IPS-11a (cell line): ENCODE data around the gene MRPL9.
"Not testable (repeated sequence)": the region's sequence is repeated elsewhere in the genome, so short reads cannot be mapped to it uniquely, and the experiment has no call there.

Source experiments
- H3K4me3 ChIP-seq: one replicate; pipeline ENCODE4 v1.5.1; 2013; ENCODE audit warnings: low read depth, low read length, control low read depth

The MRPL9 gene

DNA sequence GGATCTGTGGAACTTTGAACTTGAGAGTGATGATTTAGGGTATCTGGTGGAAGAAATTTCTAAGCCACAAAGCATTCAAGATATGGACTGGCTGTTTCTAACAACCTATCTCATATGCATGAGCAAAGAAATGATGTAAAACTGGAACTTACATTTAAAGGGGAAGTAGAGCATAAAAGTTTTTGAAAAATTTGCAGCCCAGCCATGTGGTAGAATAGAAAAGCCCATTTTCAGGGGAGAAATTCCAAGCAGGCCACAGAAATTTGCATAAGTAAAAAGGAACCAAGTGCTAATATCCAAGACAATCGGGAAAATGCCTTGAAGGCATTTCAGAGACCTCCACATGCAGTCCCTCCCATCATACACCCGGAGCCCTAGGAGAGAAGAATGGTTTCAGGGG lies 26.3 kb downstream of the MRPL9 start:
- H3K4me3 ChIP-seq: no peak overlapping the region

- not testable (repeated sequence) for H3K4me3 ChIP-seq
Measured at GRCh38 chr1:151733995-151734394, 29.3 kb downstream of the MRPL9 start.

DNA sequence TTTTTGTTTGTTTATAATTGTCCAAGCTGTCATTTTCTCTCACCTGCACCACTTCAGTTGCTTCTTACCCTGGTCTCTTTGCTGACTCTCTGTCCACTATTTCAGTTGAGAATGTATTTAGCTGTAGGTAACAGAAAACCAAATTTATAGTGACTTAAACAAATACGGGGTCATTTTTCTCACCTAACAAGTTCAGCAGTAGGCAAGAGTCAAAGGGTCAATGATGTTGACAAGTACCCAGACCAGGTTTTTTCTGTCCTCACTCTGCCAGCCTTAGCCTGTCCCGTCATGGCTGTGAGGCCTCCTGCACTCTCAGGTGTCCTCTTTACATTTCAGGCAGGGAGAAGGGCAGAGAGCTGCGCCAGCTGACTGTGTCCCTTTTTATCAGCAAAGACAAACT lies 30.2 kb downstream of the MRPL9 start:
- H3K4me3 ChIP-seq: no peak overlapping the region

DNA sequence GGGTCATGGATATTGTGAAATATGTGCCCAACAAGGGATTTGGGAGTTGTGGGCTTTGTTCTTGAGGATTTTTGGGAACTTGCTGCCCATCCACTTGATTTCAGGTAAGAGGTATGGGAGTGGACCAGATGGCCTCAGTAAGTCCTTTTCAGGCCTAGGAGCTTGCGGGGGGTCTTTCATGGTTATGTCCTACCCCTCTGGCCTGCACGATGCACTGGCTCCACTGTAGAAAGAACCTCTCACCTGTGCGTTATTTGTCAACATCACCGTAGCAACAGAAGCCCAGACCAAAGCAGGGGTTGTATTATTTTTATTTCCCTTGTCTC lies 33.4 kb downstream of the MRPL9 start:
- H3K4me3 ChIP-seq: no peak overlapping the region

DNA sequence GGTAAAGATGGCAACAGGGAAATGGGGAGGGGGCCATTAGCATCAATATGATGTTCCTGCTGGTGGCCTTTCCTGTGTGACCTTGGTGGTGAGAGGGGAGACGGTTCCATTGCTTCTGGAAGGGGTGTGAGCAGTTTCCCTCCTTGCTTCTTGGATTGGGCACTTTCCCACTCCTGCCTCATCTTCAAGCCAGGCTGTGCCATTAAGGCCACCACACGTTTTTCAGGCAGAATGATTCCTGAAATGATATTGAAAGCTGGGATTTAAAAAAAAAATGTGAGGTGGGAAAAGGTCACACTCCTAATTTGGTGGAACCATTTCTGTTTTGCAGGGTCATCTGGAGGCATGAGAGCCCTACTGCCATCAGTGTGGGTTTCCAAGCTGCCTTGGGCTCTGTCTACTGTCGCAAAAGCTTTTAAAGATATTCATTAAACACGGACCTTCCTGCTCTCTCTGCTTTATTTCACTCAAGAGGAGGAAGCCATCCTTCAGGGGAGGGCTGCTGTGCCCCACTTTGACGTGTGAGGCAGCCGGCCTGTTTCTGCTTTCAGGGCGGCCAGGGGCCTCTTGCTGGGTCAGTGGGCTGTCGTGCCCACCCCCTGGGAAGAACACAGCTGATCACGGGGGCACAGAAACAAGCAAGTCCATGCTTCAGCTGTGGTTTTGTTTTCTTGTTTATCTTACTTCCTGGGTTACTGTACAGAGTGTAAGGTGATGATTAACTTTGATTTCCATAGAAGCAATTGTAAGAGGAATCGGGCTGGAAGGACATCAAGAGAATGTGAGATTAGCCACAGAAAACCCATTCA lies 33.9 kb downstream of the MRPL9 start:
- H3K4me3 ChIP-seq: no peak overlapping the region

GRCh38 chr1:151728151-151729054 lies 34.9 kb downstream of the MRPL9 start:
- no peak overlapping the region for H3K4me3 ChIP-seq

GRCh38 chr1:151723726-151724370 lies 39.4 kb downstream of the MRPL9 start:
- H3K4me3 ChIP-seq: no peak overlapping the region

DNA sequence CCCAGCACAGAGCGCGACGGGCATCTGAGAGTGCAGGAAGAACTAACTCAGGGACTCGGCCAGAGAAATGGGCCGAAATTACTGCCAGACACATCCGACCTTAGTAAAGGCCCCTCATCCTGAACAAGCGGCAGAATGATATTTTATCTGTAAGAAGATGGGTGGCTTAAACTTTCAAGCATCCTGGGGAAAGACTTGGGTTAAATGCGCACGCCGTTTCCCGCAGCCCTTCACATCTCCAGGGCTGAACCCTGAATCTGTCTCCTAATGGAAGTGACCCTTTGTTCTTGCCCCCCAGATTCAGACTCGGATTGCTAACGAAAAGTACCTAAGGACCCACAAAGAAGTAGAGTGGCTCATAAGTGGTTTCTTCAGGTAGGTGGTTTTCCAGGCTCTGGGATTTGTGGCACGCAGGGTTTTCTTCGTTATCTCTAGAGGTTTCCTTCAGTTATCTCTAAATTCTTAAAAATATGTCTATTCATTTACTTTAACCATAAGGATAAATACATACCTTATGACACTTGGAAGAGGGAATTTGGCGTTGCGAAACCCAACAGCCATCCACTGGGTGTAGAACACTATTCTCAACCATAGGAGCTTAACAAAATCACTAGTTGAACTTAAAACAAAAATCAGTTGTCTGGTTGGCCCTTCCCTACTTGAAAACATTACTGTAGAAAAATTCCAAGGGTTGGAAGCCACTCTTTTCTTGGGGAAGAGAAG lies 41.3 kb downstream of the MRPL9 start:
- peak overlapping the region; percentile 43 for H3K4me3 ChIP-seq

DNA sequence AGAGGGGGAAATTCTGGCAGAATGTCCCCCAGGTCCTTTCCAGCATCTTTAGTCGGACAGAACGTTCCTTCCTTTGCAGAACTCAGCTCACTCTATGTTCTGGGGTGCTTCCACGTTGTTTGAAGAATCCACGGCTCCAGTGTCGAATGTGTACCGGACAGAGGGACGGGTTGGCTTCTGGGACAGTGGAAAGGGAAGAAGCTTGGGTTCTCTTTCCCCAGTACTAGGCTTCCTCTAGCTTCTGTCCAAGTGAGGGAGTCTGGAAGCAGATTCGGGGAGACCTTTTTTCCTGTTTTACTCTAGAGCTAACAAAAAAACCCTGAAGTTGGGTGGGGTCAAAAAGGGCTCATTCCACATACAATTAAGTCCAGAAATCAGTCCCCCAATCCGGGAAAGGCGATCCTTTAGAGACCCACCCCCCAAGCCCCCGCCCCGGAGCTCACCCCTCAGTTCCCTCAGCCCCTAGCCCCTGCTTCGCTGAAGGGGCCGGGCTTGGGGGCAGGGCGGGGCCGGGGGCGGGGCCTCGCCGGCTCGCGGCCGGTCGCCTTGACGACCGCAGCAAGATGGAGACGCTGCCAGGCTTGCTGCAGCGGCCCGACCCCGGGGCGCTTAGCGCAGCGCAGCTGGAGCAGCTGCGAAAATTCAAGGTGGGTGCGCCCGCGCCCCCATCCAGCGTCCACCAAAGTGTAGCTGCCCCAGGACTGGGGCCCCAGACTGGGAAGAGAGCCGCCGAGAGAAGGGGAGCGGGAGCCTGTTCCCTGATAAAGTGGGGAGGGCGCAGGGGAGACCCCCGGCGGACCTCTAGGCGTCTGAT lies 42.1 kb downstream of the MRPL9 start, which contains the start of gene RIIAD1:
RIIAD1 (plus strand) TSS at position 549 of the 814 bp plus-strand sequence; CDS start at position 564, 15 bp downstream.
- peak within 1 kb of the TSS; percentile 43 for H3K4me3 ChIP-seq

GRCh38 chr1:151720554-151720953 lies 42.7 kb downstream of the MRPL9 start:
- H3K4me3 ChIP-seq: no peak overlapping the region

DNA sequence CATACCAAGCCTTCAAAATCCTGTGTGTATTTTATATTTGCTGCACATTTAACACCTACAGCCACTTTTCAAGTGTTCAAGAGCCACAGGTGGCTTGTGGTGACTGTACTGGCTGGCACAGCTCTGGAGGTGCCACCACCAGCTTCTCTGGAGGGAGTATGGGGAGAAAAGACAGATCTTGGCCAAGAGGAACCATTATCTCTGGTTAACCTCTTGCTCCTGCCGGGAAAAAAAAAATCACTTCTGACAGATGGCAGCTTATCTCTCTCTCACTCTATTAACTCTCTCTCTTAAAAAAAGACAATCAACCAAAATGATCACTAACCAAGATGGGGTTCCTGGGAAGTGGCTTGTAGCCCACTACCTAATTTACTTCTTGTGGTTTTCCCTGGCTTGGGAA lies 43.2 kb downstream of the MRPL9 start:
- H3K4me3 ChIP-seq: no peak overlapping the region

DNA sequence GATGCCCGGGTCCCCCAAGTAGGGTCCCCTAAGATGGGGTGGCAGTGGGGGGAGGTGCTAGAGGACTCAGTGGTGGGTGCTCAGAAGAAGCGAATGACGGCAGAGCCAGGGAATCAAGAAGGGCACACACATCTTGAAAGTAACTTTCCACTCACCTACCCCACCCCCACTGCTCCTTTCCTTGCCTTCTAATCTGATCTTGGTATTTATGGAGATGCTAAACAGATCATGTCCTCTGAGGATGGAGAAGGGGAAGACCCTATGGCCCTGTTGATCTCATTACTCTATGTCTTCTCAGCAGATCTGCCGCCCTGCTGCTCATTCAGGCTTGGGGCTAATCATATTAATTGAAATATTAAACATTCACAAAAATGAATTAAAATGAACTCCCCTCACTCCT lies 44.6 kb downstream of the MRPL9 start:
- no peak overlapping the region for H3K4me3 ChIP-seq

- H3K4me3 ChIP-seq: no peak overlapping the region
Measured at GRCh38 chr1:151718011-151718431, 45.3 kb downstream of the MRPL9 start.

- peak within 1 kb of the TSS; percentile 30 for H3K4me3 ChIP-seq
Measured at GRCh38 chr1:151716771-151717631, 46.3 kb downstream of the MRPL9 start, which contains the start of gene CELF3. Gene CELF3, minus strand, starts transcription at chr1:151716803. Its CDS starts 783 bp downstream, at chr1:151716020.

- peak overlapping the region; percentile 30 for H3K4me3 ChIP-seq
Measured at GRCh38 chr1:151716405-151716762, 46.9 kb downstream of the MRPL9 start.

DNA sequence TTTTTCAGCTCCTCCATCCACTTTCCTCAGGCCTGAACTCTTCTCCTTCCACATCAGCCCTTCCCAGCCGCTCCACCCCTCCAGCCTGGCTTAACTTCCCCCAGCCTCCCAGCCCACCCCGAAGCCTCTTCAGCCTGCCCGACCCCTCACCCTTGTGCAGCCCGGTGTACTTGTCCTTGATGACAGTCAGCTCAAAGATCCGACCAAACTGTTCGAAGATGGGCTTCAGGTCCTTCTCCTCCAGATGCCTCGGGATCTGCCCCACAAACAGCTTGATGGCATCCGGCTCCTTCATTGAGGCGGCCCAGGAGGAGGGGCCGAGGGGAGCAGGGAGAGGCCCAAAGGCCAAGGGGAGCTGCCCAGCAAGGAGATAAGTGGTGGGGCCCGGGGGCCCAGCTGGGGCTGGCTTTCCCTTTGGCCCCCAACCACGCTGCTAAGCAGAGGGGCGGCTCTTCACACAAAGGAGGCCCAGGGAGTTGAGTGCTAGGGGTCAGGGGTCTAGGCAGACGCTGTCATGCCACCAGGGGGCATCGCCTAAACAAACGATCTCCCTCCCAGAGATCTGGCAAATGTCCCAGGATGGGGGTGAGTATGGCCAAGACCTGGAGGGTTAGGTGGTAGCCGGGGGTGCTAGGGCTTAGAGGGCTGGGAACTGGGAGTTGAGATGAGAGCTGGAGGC lies 47.4 kb downstream of the MRPL9 start:
- peak overlapping the region; percentile 30 for H3K4me3 ChIP-seq

DNA sequence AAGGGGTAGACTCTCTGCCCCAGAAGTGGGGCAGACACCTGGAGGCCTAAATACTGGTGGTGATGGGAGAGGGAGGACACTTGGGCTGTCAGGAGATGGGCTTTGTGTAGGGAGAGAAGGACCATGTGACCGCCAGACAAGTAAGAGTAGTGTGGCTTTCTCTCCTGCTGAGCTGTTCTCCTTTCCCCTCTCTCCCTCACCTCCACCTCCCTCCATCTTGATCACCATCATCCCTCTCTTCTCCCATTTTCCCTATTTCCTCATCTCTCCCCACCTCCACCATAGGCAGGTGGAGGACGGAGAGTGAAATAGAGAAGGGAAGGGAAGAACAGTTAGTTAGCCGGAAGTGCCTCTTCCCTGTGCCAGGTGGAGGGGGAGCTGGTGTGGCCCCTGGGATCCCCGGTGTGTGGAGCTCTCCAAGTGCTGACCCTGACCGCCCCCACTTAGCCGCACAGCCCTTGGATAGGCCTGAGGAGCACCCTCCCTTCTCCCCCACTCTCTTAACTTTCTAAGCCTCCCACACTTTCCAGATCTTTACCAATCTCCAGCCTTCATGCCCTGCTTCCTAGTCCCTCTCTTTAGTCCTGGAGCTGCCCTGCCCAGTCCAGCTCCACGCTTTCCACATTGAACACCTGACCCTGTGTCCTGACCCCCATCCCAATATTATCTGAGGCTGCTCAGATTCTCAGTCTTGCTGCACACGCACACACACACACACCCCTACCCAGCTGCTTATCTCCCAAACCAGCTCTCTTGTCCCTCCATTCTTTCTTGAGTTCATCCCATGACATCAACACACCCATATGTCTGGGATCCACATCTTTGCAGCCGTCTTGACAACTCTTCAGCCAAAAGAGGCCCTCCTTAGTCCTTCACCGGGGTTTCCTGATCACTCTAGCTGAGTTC lies 48.2 kb downstream of the MRPL9 start:
- no peak overlapping the region for H3K4me3 ChIP-seq
